Trophoblast cell (in vitro differentiated cells and primary cell): ENCODE data around the gene SCYL2. TPM values are rescaled to one million over a fixed set of nuclear protein-coding genes. Genes with fewer than 3 reads are reported as not detected.
"Not testable (repeated sequence)": the region's sequence is repeated elsewhere in the genome, so short reads cannot be mapped to it uniquely, and the experiment has no call there.

Source experiments
- DNase-seq, 2 donors: peaks; one replicate each; pipeline ENCODE4 v3.0.0-alpha.2; 2016
- H2AFZ ChIP-seq: 2 replicates; pipeline ENCODE4 v1.6.1; 2013; ENCODE audit warnings: low read length, moderate library complexity, mild to moderate bottlenecking; ENCODE audit not compliant: insufficient read depth, poor library complexity
- H2AK5ac ChIP-seq: 2 replicates; pipeline ENCODE4 v1.6.1; 2013; ENCODE audit warnings: mild to moderate bottlenecking, low read length
- H2BK120ac ChIP-seq: 2 replicates; pipeline ENCODE4 v1.6.1; 2013; ENCODE audit warnings: low read length, mild to moderate bottlenecking, moderate library complexity; ENCODE audit not compliant: insufficient read depth, poor library complexity
- H2BK12ac ChIP-seq: 2 replicates; pipeline ENCODE4 v1.6.1; 2013; ENCODE audit warnings: mild to moderate bottlenecking, low read length, moderate library complexity
- H2BK5ac ChIP-seq: 2 replicates; pipeline ENCODE4 v1.6.1; 2013; ENCODE audit warnings: low read length, low read depth, moderate library complexity, mild to moderate bottlenecking; ENCODE audit not compliant: poor library complexity
- H3K14ac ChIP-seq: 2 replicates; pipeline ENCODE4 v1.6.1; 2013; ENCODE audit warnings: mild to moderate bottlenecking, low read length
- H3K18ac ChIP-seq: 2 replicates; pipeline ENCODE4 v1.6.1; 2013; ENCODE audit warnings: mild to moderate bottlenecking, low read length
- H3K23ac ChIP-seq: 2 replicates; pipeline ENCODE4 v1.6.1; 2013; ENCODE audit warnings: low read length
- H3K27ac ChIP-seq: 2 replicates; pipeline ENCODE4 v1.5.1; 2013; ENCODE audit warnings: low read depth, mild to moderate bottlenecking, inconsistent platforms, low read length, moderate library complexity
- H3K27me3 ChIP-seq: 2 replicates; pipeline ENCODE4 v1.6.1; 2013; ENCODE audit warnings: inconsistent platforms, mild to moderate bottlenecking, low read length, moderate library complexity; ENCODE audit not compliant: insufficient read depth
- H3K36me3 ChIP-seq, 2 experiments: 1 replicate in 1 of 2; 2 replicates in 1 of 2; pipeline ENCODE4 v1.6.1; 2013; ENCODE audit warnings: low read length in 2 of 2, mild to moderate bottlenecking in 2 of 2, moderate library complexity in 1 of 2; ENCODE audit not compliant: insufficient read depth in 2 of 2, control insufficient read depth in 1 of 2
- H3K4ac ChIP-seq: 2 replicates; pipeline ENCODE4 v1.6.1; 2013; ENCODE audit warnings: low read depth, mild to moderate bottlenecking, low read length, moderate library complexity
- H3K4me1 ChIP-seq, 2 experiments: 1 replicate in 1 of 2; 2 replicates in 1 of 2; pipeline ENCODE4 v1.6.1; 2013; ENCODE audit warnings: low read length in 2 of 2, mild to moderate bottlenecking in 2 of 2, moderate library complexity in 1 of 2; ENCODE audit not compliant: insufficient read depth in 2 of 2, control insufficient read depth in 1 of 2
- H3K4me2 ChIP-seq: 2 replicates; pipeline ENCODE4 v1.6.1; 2013; ENCODE audit warnings: inconsistent platforms, mild to moderate bottlenecking, low read length, moderate library complexity
- H3K4me3 ChIP-seq: 2 replicates; pipeline ENCODE4 v1.5.1; 2013; ENCODE audit warnings: mild to moderate bottlenecking, low read depth, low read length, inconsistent platforms
- H3K79me1 ChIP-seq: one replicate; pipeline ENCODE4 v1.6.1; 2013; ENCODE audit warnings: low read length
- H3K79me2 ChIP-seq: 2 replicates; pipeline ENCODE4 v1.6.1; 2013; ENCODE audit warnings: low read length, mild to moderate bottlenecking; ENCODE audit not compliant: control insufficient read depth, insufficient read depth, poor library complexity
- H3K9ac ChIP-seq: 2 replicates; pipeline ENCODE4 v1.6.1; 2013; ENCODE audit warnings: mild to moderate bottlenecking, low read length
- H3K9me3 ChIP-seq: 2 replicates; pipeline ENCODE4 v1.6.1; 2013; ENCODE audit warnings: low read depth, mild to moderate bottlenecking, control low read depth, inconsistent platforms, low read length; ENCODE audit not compliant: insufficient read depth
- H4K12ac ChIP-seq: 2 replicates; pipeline ENCODE4 v1.6.1; 2013; ENCODE audit warnings: low read depth, mild to moderate bottlenecking, low read length, moderate library complexity
- H4K8ac ChIP-seq: 2 replicates; pipeline ENCODE4 v1.6.1; 2013; ENCODE audit warnings: low read depth, mild to moderate bottlenecking, low read length, moderate library complexity
- H4K91ac ChIP-seq: one replicate; pipeline ENCODE4 v1.6.1; 2013; ENCODE audit warnings: low read depth, mild to moderate bottlenecking, low read length, moderate library complexity
- WGBS: extraction: QIAGEN DNeasy Blood & Tissue Kit; methylation state at CpG from one replicate; pipeline ENCODE4 v1.1.7; 2013; ENCODE audit warnings: missing lambda C conversion rate; ENCODE audit not compliant: insufficient read length, insufficient coverage; ENCODE audit errors: extremely low coverage; 5-methylcytosine and 5-hydroxymethylcytosine counted together
- polyA plus RNA-seq: library from polyadenylated mRNA; stranded (reverse); fragments of 200-250 nt; gene quantifications from 2 replicates; pipeline ENCODE4 v1.2.3, GENCODE V29; 2013

SCYL2 gene
- 45.1 and 45.6 TPM in 2 replicates for polyA plus RNA-seq

GRCh38 chr12:100266835-100267602 is at the start of gene SCYL2, which contains the start of gene DEPDC4:
Gene SCYL2 (plus strand): TSS chr12:100267177. CDS start chr12:100282971, 15,794 bp downstream.
Gene DEPDC4 (minus strand): TSS chr12:100267079. CDS start chr12:100267076, 3 bp downstream.
- Histone ChIP-seq H3K27me3 (no peaks in the 10 kb centered on the region), H3K9ac (peak within 1 kb of the TSS; percentile 100), H2AFZ (peak within 1 kb of the TSS; percentile 100), H3K27ac (peak within 1 kb of the TSS; percentile 100), H3K18ac (peak within 1 kb of the TSS; percentile 99), H3K79me1 (peaks cover 13% of the 10 kb centered on the region), H3K36me3 (no peaks in the 10 kb centered on the region), H3K4ac (peak within 1 kb of the TSS; percentile 68), H3K9me3 (no peaks in the 10 kb centered on the region), H3K4me3 (peak within 1 kb of the TSS; percentile 98), H3K79me2 (peaks cover 11% of the 10 kb centered on the region), H2BK5ac (peak within 1 kb of the TSS; percentile 99), H4K8ac (peak within 1 kb of the TSS; percentile 98), H3K14ac (peak within 1 kb of the TSS; percentile 100), H2AK5ac (peak within 1 kb of the TSS; percentile 97), H2BK12ac (peak within 1 kb of the TSS; percentile 98), H3K23ac (no peak within 1 kb of the TSS), H3K4me1 (peaks cover 0 to 8% of the 10 kb centered on the region in 2 experiments), H3K4me2 (peak within 1 kb of the TSS; percentile 92), H2BK120ac (peak within 1 kb of the TSS; percentile 98), H4K12ac (peak within 1 kb of the TSS; percentile 94), H4K91ac (peak within 1 kb of the TSS; percentile 97)
- no CpG with 5 or more reads among the region's 62 CpGs for WGBS
- DNase-seq: peak; percentile 96 to 98

GRCh38 chr12:100219328-100220109 is 47.5 kb upstream of the SCYL2 start:
- H3K4me3 ChIP-seq: no peak overlapping the region
- H3K27me3 ChIP-seq: no peaks in the 10 kb centered on the region
- no CpG with 5 or more reads among the region's 5 CpGs for WGBS
- no peak overlapping the region for H4K91ac ChIP-seq
- H2BK12ac ChIP-seq: no peak overlapping the region
- no peak overlapping the region for H3K4ac ChIP-seq
- H3K36me3 ChIP-seq: peaks cover 9 to 12% of the 10 kb centered on the region in 2 experiments
- H3K18ac ChIP-seq: no peak overlapping the region
- no peak overlapping the region for H2AFZ ChIP-seq
- no peak overlapping the region for H4K8ac ChIP-seq
- H3K27ac ChIP-seq: no peak overlapping the region
- no peak overlapping the region for H3K14ac ChIP-seq
- no peak overlapping the region for H3K23ac ChIP-seq
- H2AK5ac ChIP-seq: no peak overlapping the region
- no peak overlapping the region for H4K12ac ChIP-seq
- DNase-seq: no peak
- no peak overlapping the region for H2BK5ac ChIP-seq
- no peak overlapping the region for H2BK120ac ChIP-seq
- H3K9me3 ChIP-seq: no peaks in the 10 kb centered on the region
- no peaks in the 10 kb centered on the region for H3K79me2 ChIP-seq
- H3K9ac ChIP-seq: no peak overlapping the region
- H3K4me2 ChIP-seq: no peak overlapping the region
- no peaks in the 10 kb centered on the region for H3K79me1 ChIP-seq
- no peaks in the 10 kb centered on the region for H3K4me1 ChIP-seq

GRCh38 chr12:100221523-100221922 is 45.5 kb upstream of the SCYL2 start:
- Histone ChIP-seq H3K4me3 (no peak overlapping the region), H2BK12ac (no peak overlapping the region), H2AK5ac (no peak overlapping the region), H3K23ac (no peak overlapping the region), H2AFZ (no peak overlapping the region), H4K91ac (no peak overlapping the region), H3K79me2 (no peaks in the 10 kb centered on the region), H3K4me1 (no peaks in the 10 kb centered on the region), H3K14ac (no peak overlapping the region), H4K12ac (no peak overlapping the region), H3K9ac (no peak overlapping the region), H3K27me3 (no peaks in the 10 kb centered on the region), H3K79me1 (no peaks in the 10 kb centered on the region), H3K4me2 (no peak overlapping the region), H2BK120ac (no peak overlapping the region), H4K8ac (no peak overlapping the region), H3K4ac (no peak overlapping the region), H3K27ac (no peak overlapping the region), H3K36me3 (peaks cover 9 to 11% of the 10 kb centered on the region in 2 experiments), H2BK5ac (no peak overlapping the region), H3K18ac (no peak overlapping the region), H3K9me3 (no peaks in the 10 kb centered on the region)
- no peak for DNase-seq
- no CpG with 5 or more reads among the region's 3 CpGs for WGBS

GRCh38 chr12:100222173-100222572 is 44.8 kb upstream of the SCYL2 start:
- peaks cover 9 to 11% of the 10 kb centered on the region in 2 experiments for H3K36me3 ChIP-seq
- not testable (repeated sequence) for H3K79me2 ChIP-seq, H2AK5ac ChIP-seq, H3K4me2 ChIP-seq, H4K91ac ChIP-seq, H2BK12ac ChIP-seq, H3K4me1 ChIP-seq, H3K23ac ChIP-seq, H4K12ac ChIP-seq, H2BK5ac ChIP-seq, H3K4ac ChIP-seq, H3K27me3 ChIP-seq, H3K79me1 ChIP-seq, H2AFZ ChIP-seq, H3K4me3 ChIP-seq, H3K9me3 ChIP-seq, H2BK120ac ChIP-seq, H3K27ac ChIP-seq, H3K14ac ChIP-seq, H4K8ac ChIP-seq, H3K18ac ChIP-seq, H3K9ac ChIP-seq
- DNase-seq: peak; percentile 35 to 71
- no CpG with 5 or more reads among the region's 6 CpGs for WGBS
